ENCODE data around the gene MLC1. TPM values are rescaled to one million over a fixed set of nuclear protein-coding genes. Genes with fewer than 3 reads are reported as not detected.

MLC1 gene
- total RNA-seq, 4 donors from 2014 or later: 0.42 TPM; not detected in 3

DNA sequence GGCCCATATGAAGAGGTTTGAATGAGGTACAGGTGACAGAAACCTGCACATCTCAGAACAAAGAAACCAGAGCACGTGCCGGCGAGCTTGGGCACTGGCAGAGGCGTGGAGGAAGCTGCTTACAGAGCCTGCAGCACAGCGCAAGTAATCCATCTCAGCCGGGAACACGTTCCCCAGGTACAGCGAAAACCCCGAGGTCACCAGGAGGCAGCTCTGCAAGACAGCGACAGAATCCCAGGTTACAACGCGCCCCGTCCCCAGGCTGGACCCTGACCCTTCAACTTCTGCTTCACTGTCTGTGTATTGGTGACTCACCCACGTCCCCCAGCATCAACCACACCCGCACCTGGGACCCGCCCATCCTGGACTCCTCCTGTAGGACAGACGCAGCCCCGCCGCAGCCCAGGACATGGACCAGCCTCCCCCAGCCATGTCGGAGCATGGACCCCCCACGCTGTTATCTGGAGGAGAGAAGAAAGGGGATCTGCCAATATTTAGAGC lies 2.2 kb downstream of the MLC1 start:
- Histone ChIP-seq H3K4me1 (no peaks in the 10 kb centered on the region), H3K36me3 (no peaks in the 10 kb centered on the region), H3K4me3 (no peak overlapping the region), H3K9me3 (no peaks in the 10 kb centered on the region), H3K27me3 (peaks cover 0 to 42% (median 26%) of the 10 kb centered on the region in 3 donors), H3K27ac (no peak overlapping the region)
- intact Hi-C loops (cut with DNase I; ENCODE audit: low total_unique reads): no loop called here
- no peak for TF ChIP-seq POLR2A (IDR thresholded peaks at IDR 0.05)
- TF ChIP-seq, protein P1, sequence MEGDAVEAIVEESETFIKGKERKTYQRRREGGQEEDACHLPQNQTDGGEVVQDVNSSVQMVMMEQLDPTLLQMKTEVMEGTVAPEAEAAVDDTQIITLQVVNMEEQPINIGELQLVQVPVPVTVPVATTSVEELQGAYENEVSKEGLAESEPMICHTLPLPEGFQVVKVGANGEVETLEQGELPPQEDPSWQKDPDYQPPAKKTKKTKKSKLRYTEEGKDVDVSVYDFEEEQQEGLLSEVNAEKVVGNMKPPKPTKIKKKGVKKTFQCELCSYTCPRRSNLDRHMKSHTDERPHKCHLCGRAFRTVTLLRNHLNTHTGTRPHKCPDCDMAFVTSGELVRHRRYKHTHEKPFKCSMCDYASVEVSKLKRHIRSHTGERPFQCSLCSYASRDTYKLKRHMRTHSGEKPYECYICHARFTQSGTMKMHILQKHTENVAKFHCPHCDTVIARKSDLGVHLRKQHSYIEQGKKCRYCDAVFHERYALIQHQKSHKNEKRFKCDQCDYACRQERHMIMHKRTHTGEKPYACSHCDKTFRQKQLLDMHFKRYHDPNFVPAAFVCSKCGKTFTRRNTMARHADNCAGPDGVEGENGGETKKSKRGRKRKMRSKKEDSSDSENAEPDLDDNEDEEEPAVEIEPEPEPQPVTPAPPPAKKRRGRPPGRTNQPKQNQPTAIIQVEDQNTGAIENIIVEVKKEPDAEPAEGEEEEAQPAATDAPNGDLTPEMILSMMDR (IDR thresholded peaks at IDR 0.05 in 4 of 5, conservative IDR thresholded peaks at IDR 0.05 in 1 of 5): no peak
- in situ Hi-C loops (cut with MboI; ENCODE audit: low sequenced_read_pairs in 4 of 4): no loop called here
- DNase-seq (peak in 1 of 2 donors; percentile 5), ATAC-seq (no peak)

- intact Hi-C loops (cut with DNase I; ENCODE audit: low total_unique reads): no loop called here
- H3K9me3 ChIP-seq: no peaks in the 10 kb centered on the region
- ATAC-seq (no peak), DNase-seq (no peak)
- peaks cover 0 to 35% (median 19%) of the 10 kb centered on the region in 3 donors for H3K27me3 ChIP-seq
- in situ Hi-C loops (cut with MboI; ENCODE audit: low sequenced_read_pairs in 4 of 4): no loop called here
- no peaks in the 10 kb centered on the region for H3K4me1 ChIP-seq
- no peak overlapping the region for H3K4me3 ChIP-seq
- H3K36me3 ChIP-seq: no peaks in the 10 kb centered on the region
- TF ChIP-seq, protein P1 (IDR thresholded peaks at IDR 0.05 in 4 of 5, conservative IDR thresholded peaks at IDR 0.05 in 1 of 5): no peak
- TF ChIP-seq POLR2A (IDR thresholded peaks at IDR 0.05): no peak
- H3K27ac ChIP-seq: no peak overlapping the region
Measured at GRCh38 chr22:50082197-50082715, 3.0 kb downstream of the MLC1 start.

DNA sequence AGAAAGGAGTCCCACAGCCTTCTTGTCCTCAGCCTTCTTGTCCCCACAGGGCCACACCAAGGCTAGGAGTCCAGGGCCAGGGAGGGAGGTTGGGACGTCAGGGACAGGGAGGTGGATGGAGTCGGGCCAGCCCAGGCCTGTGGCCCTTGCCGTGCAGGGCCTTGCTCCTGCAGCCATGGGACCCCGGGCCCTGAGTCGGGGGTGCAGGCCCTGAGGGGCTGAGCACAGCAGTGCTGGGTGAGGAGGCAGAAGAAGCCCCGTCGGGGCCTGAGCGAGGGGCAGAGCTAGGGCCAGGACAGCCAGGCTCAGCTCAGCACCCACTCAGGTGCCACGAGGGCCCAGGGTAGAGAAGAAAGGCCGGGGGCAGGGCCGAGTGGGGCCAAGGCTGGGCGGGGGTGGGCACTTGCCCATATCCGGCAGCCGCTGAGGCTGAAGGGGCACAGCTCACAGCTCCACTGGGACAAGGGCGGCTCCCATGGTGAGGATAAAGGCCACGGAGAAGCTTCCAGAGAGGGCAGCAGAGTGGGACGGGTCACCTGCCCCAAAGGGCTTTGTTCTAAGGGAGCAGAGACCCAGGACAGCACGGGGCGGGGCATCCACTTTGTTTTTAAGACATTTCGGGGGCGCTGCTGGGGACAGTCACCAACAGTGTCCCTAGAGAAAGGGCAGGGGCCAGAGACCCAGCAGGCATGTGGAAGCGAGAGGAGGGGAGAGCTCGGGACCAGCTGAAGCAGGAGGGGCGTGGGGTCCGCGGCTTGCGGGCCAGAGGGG lies 3.6 kb downstream of the MLC1 start:
- peaks cover 0 to 28% (median 16%) of the 10 kb centered on the region in 3 donors for H3K27me3 ChIP-seq
- H3K27ac ChIP-seq: no peak overlapping the region
- no peaks in the 10 kb centered on the region for H3K9me3 ChIP-seq
- H3K36me3 ChIP-seq: no peaks in the 10 kb centered on the region
- H3K4me3 ChIP-seq: no peak overlapping the region
- DNase-seq (peak in 1 of 2 donors; percentile 6), ATAC-seq (no peak)
- TF ChIP-seq POLR2A (IDR thresholded peaks at IDR 0.05): no peak
- TF ChIP-seq, protein P1 (IDR thresholded peaks at IDR 0.05 in 4 of 5, conservative IDR thresholded peaks at IDR 0.05 in 1 of 5): no peak
- in situ Hi-C loops (cut with MboI; ENCODE audit: low sequenced_read_pairs in 4 of 4) (no loop called here), intact Hi-C loops (cut with DNase I; ENCODE audit: low total_unique reads) (no loop called here)
- no peaks in the 10 kb centered on the region for H3K4me1 ChIP-seq

- intact Hi-C loops (cut with DNase I; ENCODE audit: low total_unique reads) (no loop called here), in situ Hi-C loops (cut with MboI; ENCODE audit: low sequenced_read_pairs in 4 of 4) (no loop called here)
- H3K27me3 ChIP-seq: peaks cover 0 to 26% (median 16%) of the 10 kb centered on the region in 3 donors
- DNase-seq (no peak), ATAC-seq (no peak)
- H3K4me3 ChIP-seq: no peak overlapping the region
- H3K9me3 ChIP-seq: no peaks in the 10 kb centered on the region
- TF ChIP-seq, protein P1 (IDR thresholded peaks at IDR 0.05 in 4 of 5, conservative IDR thresholded peaks at IDR 0.05 in 1 of 5): no peak
- no peak for TF ChIP-seq POLR2A (IDR thresholded peaks at IDR 0.05)
- no peak overlapping the region for H3K27ac ChIP-seq
- H3K4me1 ChIP-seq: no peaks in the 10 kb centered on the region
- H3K36me3 ChIP-seq: no peaks in the 10 kb centered on the region
Measured at GRCh38 chr22:50080077-50080465, 5.2 kb downstream of the MLC1 start.
